HT-29 (cell line): ENCODE data around the gene FGFR1OP2. TPM values are rescaled to one million over a fixed set of nuclear protein-coding genes. Genes with fewer than 3 reads are reported as not detected.
"Not testable (repeated sequence)": the region's sequence is repeated elsewhere in the genome, so short reads cannot be mapped to it uniquely, and the experiment has no call there.

Experiments used
- DNase-seq: peaks from one replicate; pipeline ENCODE4 v3.0.0-alpha.2; 2015; ENCODE audit warnings: low spot score
- total RNA-seq: library from RNA; depleted of rRNA; stranded (reverse); fragments of >200 nt; shearing (Covaris generic); gene quantifications from 2 replicates; pipeline ENCODE4 v1.2.3, GENCODE V29; 2014; rRNA removed

The FGFR1OP2 gene
- total RNA-seq: 24.7 and 30.5 TPM in 2 replicates

DNA sequence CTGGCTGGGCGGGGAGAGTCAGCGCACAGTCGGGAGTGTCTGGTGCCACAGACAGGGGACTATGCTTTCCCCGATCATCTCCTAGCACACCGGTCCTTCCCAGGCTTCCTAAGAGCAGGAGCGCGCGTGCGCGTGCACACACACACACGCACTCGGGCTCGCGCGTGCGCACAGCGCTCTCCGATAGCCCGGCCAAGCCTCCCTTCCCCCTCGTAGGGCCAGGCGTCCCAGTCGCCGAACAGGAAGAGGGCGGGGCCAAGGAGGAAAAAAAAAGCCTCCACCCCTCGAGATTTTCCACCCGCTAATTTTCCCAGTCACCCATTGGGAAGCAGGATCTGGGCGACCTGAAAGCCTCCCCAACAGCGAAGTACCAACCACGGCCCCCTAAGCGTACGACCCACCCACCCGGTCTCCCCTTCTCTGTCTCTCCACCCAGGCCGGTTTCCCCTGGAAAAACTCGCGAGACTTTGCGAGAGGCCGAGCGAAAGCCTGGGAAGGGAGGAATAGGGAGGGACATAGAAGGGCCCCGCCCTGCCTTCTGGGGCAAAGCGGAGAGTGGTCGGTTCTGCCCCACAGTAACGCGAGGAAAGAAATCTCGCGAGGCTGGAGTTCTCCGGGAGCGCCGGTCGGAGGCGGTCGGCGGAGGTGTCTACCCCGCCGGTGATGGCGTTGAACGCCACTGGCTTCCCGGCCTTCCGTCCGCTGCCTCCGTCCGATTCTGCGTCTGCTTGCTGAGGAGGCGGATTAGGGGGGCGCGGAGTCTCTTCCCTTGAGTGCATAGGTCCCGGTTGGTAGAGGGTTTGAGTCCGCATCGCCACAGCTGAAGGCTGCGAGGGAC lies at the start of gene FGFR1OP2, which contains the start of gene INTS13:
Gene FGFR1OP2, plus strand, starts transcription at position 608 of the 838 bp plus-strand sequence. CDS start 15,689 bp downstream, outside the sequence.
Gene INTS13, minus strand, starts transcription at position 119 of the 838 bp plus-strand sequence. CDS start 1,178 bp downstream, outside the sequence.
- peak; percentile 100 for DNase-seq

DNA sequence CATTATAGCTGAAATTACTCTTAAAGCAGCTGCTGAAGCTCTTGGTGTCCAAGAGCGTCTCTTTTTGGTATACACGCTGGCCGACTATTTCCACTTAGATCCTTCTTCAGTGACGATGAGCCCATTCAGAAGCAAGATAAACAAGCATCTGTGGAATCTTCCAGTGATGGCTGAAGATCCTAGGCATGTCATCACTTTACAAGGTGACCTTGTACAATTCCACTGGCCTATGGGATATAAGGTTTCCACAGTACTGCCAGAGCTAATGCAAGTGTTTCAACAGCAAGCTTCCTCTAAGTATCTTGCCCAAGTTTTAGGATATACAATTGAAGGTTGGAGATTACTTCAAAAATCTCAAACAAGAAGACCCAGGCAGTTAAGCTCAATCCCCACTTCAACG lies 47.5 kb upstream of the FGFR1OP2 start:
- no peak for DNase-seq

DNA sequence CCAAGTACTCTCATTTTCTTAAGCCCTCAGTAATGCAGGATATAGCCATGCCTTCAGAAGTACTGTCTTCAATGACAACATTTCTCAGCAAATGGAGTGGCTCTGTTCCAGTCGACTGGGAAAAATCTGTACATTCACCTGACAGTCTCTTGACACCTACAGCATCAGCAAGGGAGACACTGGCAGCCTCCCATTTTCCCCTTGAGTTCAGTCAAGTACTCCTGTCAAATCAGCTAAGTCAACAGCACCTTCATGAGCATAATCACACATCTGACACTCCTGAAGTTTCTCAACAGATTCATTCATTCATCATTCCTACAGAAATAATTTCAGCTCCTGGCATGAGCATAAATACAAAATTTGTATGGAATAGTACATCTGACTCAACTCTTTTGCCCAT lies 46.6 kb upstream of the FGFR1OP2 start:
- DNase-seq: no peak

DNA sequence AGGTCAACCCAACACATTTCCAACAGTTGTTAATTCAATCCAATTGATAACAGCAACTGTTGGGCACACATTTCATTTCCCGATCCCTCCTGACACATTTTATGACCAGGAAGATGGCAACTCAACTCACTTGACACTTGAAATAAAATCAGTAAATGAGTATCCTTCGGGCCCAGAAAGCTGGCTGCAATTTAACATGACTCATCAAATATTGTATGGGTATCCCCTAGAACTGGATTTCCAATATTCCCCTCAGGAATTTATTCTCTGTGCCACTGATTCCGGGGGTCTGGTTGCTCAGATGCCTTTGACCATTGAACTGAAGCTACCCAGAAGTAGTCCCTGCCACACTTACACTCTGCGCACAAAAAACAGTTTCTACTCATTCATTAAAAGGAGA lies 42.6 kb upstream of the FGFR1OP2 start:
- no peak for DNase-seq

DNA sequence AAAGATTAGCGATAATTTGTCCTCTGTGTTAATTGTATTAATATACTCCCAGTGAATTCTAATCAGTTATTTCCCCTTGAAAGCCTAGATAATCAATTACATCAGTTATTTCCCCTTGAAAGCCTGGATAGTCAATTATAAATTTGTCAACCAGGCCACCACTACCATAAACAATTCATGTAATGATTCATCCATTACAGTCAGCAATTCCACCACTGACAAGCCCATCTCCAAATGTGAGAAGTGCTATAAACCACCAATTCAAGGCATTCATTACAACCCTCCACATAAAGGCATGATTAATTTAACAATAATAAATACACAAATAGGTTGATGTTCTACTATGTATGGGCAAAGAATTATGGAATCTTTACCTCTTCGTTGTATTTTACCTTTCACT lies 41.4 kb upstream of the FGFR1OP2 start:
- no peak for DNase-seq

DNA sequence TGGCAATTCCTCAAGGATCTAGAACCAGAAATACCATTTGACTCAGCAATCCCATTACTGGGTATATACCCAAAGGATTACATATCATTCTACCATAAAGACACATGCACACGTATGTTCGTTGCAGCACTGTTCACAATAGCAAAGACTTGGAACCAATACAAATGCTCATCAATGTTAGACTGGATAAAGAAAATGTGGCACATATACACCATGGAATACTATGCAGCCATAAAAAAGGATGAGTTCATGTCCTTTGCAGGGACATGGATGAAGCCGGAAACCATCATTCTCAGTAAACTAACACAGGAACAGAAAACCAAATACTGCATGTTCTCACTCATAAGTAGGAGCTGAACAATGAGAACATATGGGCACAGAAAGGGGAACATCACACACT lies 34.9 kb upstream of the FGFR1OP2 start:
- not testable (repeated sequence) for DNase-seq

DNA sequence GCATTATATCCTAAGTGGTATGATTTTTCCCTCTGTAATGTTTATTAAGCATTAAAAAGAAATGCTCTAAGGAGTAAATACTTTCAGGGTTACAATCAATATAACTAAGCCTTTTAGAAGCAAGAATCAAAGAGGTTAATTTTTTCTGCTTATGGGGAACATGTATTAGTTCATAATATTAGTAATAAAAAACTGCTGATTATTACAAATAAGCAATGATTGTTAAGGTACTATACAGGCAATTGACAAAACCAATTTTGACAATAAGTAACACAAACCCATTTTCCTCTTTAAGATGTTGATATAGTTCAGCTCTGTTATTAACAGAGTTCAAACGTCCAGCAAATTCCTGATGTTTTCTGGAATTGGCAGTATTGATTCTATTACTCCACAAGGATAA lies 32.2 kb upstream of the FGFR1OP2 start:
- no peak for DNase-seq

DNA sequence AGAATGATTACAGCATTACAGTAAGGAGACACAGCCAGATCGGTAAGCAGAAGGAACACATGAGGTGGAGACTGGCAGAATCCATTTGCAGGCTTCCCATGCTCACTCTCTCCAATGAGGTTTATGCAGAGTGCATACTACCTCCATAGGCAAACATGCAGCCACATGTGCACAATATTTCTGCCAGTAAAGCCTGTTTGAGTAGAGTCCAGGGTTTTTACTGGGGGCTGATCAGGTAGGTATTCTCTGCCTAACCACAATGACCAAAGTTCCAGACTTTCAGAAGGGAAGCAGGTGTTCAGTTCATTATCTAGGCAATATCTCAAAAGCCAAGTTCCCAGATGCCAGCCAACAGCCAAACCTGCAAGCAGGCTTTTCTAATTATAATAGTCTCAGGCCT lies 31.6 kb upstream of the FGFR1OP2 start:
- DNase-seq: no peak

DNA sequence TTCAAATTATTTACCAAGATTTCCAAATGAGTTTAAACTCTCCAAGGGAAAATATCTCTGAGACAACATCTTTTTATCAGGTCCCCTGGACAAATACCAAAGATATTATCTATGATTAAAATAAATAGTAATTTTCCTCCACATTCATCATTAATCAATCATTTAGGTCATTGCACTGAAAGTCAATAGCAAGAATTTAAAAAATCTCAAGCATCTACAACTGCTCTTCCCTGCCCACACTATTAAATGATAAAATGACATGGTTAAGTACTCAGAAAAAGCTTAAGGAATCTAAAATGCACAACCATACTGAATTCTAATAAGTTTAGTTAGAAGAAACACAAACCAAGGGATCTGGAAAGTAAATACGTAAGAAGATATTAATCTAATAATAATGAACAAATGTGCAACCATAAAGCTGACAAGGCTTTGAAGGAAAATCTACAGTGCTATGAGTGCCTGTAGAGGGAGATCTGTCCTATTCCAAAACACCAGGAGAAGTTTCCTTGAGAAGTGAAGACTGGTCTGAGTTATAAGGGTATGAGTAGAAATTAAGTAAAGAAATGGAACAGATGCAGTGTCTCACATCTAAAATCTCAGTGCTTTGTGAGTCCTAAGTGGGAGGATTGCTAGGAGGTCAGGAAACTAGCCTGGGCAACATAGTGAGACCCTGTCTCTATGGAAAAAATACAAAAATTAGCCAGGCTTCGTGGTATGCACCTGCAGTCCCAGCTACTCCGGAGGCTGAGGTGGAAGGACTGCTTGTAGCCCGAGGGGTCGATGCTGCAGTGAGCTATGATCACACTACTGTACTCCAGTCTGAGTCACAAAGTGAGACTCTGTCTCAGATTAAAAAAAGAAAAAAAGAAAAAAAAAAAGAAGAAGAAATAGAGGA lies 19.7 kb upstream of the FGFR1OP2 start:
- DNase-seq: peak; percentile 17

DNA sequence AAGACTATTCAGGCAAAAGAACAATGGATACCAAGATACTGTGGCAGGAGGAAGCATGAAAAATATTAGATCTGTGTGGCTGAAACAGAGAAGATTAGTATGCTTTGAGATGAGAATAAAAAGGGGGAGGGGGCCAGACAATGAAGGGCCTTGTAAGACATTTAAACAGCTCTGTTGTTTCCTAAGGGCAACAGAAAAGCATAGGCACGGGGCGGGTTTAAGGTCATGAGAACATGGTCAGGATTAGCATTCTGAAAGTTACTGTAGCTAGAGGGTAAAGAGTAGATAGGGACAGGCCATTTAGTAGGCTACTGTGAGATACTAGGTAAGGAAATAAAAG lies 19.1 kb upstream of the FGFR1OP2 start:
- no peak for DNase-seq

DNA sequence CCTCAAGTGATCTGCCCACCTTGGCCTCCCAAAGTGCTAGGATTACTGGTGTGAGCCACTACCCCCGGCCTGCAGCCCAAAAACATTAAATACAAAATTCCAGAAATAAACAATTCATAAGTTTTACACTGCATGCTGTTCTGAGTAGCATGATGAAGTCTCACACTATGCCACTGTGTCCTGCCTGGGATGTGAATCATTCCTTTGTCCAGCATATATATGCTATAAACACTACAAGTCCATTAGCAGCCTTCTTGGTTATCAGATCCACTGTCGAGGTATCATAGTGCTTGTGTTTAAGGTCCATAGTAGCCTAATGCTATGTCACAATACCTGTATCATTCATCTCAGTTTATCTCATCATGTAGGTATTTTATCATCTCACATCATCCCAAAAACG lies 16.4 kb upstream of the FGFR1OP2 start:
- DNase-seq: no peak

DNA sequence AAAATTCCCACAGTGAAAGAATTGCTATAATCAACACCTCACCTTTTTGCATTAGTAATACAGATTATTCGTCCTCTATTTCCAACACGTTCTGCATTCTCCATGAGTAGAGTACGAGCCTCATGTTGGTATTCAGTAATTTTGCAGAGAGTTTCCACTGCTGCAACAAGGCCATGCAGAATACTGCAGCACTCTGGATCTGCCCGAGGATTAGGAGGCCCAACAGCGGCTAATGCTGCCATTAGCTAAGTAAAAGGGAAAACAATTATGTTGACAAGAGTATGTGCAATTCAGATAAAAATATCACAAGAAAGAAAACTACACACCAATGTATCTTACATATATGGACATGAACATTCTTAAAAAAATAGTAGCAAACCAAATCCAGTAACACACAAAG lies 9.6 kb upstream of the FGFR1OP2 start:
- no peak for DNase-seq

DNA sequence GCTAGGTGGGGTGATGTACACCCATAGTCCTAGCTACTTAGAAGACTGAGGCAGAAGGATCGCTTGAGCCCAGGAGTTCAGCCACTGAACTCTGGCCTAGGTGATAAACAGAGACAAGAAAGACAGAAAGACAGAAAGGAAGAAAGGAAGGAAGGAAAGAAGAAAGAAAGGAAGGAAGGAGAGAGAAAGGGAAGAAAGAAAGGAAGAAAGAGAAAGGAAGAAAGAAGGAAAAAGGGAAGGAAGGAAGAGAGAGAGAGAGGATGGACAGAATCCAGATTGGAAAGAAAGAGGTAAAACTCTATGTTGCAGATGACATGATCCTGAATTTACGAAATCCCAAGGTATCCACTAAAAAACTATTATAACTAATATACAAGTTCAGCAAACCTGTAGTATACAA lies 8.7 kb upstream of the FGFR1OP2 start:
- no peak for DNase-seq

DNA sequence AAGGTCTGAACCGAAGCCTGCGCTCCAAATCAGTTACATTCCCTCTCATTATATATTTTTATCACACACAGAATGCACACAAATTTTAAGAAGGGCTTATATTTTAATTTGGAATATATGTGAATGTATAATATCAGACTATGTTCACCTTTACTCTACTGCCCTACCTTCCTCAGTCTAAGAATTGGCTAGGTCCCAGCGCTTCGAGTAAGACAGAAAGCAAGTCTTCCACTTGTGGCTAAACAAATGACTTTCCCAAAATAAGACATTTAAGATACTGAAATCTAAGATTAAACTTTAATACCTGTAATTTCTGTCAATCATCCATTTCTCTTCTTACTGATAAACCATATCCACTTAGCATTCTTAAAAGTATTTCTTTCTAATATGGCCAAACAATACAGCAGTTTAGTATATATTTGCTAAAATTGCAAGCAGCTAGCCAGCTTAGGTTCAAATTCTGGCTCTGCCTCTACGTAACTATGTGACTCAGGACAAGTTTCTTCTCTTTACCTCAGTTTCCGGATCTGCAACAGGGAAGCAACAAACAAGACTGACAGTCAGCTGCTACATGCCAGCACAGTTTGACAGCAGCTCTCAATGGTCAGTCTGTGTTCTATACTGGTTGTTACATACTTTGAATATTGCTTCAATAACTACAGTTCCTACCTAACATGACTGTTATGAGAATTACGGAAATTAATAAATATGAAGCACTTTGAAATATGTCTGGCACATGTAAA lies 2.5 kb upstream of the FGFR1OP2 start:
- no peak for DNase-seq

DNA sequence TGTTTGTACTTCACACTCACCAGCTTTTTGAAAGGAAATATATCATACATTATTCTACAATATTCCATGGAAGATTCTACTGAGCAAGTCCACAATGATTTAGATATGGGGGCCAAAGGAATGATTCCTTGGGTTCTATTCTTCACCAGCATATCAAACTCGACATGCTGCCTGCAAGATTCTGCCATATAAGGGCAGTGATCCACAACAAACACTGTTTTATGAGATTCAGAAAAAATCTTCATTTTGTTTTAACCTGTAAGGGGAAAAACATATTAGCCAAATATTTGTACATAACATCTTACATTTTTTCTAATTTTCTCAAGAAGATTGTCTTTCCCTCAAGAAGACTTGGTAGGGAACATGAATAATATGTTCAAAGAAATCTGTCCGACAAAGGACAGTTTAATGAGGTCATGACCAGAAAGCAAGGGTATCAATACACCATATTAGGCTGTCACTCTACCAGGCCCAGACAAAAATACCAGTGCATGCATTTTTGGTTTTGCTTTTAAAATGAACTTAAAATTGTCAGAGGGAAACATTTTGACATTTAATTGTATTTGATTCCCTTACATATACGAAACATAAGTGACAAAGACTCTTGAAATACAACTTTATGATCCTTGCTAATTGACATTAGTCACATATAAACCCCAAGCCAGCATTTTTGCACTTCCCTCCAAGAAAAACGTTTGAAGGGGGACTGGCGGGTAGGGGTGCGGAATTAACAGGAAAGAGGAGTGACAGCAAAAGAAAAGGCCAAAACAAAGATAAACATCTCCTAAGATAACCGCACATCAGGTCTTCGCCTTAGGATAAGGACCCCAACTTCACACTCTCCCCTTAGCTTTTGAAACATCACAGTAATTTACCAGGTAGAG lies 1.5 kb upstream of the FGFR1OP2 start:
- peak; percentile 22 for DNase-seq

DNA sequence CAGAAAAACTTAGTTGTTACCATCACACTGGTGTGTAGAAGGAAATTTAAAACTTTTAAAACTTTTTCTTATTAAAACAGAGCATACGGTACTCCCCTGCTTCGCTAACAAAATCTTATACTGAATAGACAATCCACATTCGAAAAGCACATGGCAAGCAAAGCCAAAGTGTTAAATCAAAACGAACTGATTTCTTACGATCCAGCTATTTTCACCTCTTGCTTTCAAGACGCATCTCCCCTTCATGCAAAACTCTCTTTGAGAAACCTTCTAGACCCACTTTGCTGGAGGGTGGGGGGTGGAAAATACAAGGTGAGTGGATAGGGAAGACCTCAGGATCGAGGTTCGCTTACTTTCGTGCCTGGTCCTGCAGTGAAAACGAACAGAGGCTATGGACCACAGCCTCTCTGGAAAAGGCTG lies 817 bp upstream of the FGFR1OP2 start:
- DNase-seq: no peak

DNA sequence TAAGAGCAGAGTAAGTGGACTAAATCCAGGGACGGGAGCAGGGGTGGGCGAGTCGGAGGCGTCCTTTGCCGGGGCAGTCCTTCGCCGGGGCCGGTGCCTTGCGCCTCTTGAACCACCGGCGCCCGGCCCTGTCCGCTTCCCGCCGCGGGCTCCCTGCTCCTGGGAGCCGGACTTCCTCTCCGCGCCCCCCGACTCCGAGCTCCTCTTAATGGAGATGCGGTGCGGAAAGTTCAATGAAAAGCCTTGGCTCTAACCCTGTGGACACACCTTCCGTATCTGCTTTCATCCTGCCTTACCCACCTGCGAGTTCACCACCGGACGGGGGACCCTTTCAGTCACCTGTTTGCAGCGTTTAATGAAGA lies 412 bp downstream of the FGFR1OP2 start:
- no peak for DNase-seq

DNA sequence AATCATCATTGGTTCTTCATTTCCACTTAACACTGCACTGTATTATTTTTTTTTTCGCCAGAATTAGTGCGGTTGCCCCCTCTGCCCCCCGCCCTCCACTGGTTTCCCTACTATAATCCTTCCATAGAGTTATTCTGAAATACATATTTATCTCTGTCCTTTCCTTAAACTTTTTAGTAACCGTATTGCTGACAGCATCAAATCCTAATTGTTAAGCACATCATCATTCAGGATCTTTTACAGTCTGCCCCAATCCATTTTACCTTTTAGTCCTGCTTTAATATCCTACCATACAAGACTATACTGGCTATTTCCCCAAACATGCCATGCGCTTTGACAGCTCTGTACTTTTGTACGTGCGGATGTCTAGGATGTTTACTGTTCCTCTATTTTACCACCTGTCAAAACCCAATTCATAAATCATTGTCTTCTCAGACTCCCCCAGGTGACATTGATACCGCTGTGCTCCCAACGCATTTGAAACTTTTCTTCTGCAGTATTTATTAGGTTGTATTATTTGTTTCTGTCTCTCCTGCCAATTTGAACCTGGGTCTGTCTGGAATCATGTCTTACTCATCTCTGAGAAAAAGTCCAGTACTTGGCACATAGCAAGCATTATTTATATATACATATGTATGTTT lies 1.0 kb downstream of the FGFR1OP2 start:
- peak; percentile 37 for DNase-seq

DNA sequence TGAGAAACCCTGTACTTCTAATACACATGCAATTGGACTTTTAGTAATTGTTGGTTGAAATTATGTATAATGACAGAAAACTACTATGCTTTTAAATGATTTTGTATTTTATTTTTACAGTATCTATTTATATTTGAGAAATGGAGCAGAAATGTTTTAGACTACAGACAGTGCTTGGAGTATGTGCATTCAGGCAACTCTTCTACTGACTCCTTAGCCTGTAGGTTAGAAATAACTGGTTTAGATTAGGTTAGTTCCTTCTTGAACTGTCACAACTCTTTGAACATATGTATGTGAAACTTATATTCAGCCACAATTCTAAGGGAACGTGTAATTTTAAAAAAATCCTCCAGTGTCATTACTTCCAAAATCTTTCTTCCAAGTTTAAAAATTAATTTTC lies 1.7 kb downstream of the FGFR1OP2 start:
- peak; percentile 17 for DNase-seq

DNA sequence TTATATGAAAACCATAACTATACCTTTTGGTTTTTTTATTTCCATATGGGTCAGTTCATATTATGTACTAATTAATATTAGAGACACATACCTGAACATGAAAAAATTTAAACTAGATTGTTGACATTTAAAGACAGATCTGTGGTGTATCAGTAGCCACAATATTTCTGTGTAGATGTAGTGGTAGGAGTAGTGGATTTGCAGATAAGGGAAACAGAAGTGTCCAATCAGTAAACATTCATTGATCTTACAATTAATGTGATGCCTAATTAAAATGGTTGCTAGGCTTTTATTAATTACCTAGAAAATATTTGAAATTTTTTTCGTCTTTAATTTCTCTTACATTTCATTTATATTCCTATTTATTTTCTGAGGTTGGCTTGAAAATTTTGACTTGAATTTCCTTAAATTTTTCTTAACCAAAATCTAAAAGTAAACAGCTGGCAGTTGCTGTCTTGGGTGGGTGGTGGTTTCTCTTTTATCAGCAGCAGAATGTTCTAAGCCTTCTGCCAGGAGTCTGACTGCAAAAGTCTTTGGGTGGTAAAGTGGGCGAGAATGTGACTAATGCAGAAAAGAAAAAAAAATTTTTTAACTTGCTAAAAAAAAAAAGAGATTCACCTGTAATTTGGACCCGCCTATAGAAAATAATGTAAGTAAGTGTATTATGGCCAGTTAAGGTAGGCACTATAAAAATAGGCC lies 2.4 kb downstream of the FGFR1OP2 start:
- DNase-seq: no peak
